Chondrocyte (in vitro differentiated cells): ENCODE results near the gene PRKAG2. TPM values are rescaled to one million over a fixed set of nuclear protein-coding genes. Genes with fewer than 3 reads are reported as not detected.

ENCODE experiments used
- DNase-seq: peaks from one replicate; pipeline ENCODE4 v3.0.0; 2021; ENCODE audit warnings: mixed read lengths, low spot score
- H3K27ac Mint-ChIP-seq: one replicate; pipeline ENCODE4 v1.8.0; 2021; ENCODE audit warnings: mild to moderate bottlenecking, moderate library complexity, mixed read lengths; ENCODE audit not compliant: unreplicated experiment
- H3K27me3 Mint-ChIP-seq: 2 replicates; pipeline ENCODE4 v1.8.0; 2021; ENCODE audit warnings: low read depth, mixed read lengths
- H3K36me3 Mint-ChIP-seq: 2 replicates; pipeline ENCODE4 v1.8.0; 2021; ENCODE audit warnings: low read depth, mixed read lengths
- H3K4me1 Mint-ChIP-seq: 2 replicates; pipeline ENCODE4 v1.8.0; 2021; ENCODE audit warnings: low read depth, mild to moderate bottlenecking, mixed read lengths
- H3K4me3 Mint-ChIP-seq: one replicate; pipeline ENCODE4 v1.8.0; 2021; ENCODE audit warnings: mild to moderate bottlenecking, moderate library complexity, mixed read lengths; ENCODE audit not compliant: unreplicated experiment
- H3K9me3 Mint-ChIP-seq: 2 replicates; pipeline ENCODE4 v1.8.0; 2021; ENCODE audit warnings: low read depth, mixed read lengths
- total RNA-seq: library from RNA; stranded (reverse); gene quantifications from 3 replicates; pipeline ENCODE4 v1.2.1, GENCODE V29; 2021
- TF ChIP-seq, protein P1 (sequence below): fragments of 200-600 bp; sonication (generic); IDR thresholded peaks from 2 replicates; pipeline ENCODE4 v1.5.0; 2021; ENCODE audit warnings: antibody characterized with exemption, mild to moderate bottlenecking, moderate library complexity

The PRKAG2 gene
- total RNA-seq, 1 donor from 2014 or later, result 35.4 TPM

DNA sequence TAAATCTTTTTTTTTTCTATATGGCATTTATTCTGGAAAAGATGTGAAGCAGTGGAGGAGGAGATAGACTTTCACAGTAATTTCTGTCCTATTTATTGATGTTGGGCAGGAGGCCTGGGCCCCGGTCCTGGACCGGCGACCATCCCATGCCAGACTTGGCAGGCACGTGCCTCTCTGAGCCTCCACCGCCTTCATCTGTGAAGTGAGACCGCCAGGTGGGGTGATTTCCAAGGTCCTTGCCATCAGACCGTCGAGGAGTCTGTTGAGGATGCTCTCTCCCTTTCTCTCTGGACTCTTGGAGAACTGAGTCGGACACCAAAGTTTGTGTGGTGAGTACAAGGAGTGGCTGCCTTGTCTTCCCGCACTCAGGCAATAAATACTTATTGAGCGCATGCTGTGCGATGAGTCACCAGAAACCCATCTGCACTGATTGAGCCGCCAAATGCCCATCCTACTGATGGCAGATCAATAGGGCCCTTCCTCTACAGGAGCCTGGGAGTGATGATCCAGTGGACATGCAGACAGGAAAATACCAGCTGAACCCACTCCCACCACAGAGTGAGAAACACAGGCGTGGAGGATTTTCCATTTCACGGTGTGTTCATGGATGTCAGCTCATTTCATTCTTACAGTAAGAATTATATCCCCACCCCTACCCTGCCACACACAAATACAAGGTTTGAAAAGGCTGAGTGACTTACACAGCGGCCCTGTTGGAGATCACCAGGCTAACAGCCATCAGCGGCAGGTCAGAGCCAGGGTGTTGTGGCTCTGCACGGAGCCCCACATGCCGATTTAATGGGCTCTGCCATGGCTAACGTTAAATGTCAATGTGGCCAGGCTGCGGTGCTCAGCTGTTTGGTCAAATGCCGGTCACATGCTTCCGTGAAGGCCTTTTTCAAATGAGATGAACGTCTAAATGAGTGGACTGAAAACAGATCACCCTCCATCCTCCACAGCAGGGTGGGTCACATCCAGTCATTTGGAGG, 11.5 kb upstream of the PRKAG2 start:
- peaks cover 3% of the 10 kb centered on the region for H3K36me3 Mint-ChIP-seq
- H3K4me1 Mint-ChIP-seq, result peaks cover 2% of the 10 kb centered on the region
- no peak for DNase-seq
- no peak overlapping the region for H3K27ac Mint-ChIP-seq
- no peak overlapping the region for H3K4me3 Mint-ChIP-seq
- no peaks in the 10 kb centered on the region for H3K9me3 Mint-ChIP-seq
- H3K27me3 Mint-ChIP-seq, result peaks cover 86% of the 10 kb centered on the region
- TF ChIP-seq, protein P1, sequence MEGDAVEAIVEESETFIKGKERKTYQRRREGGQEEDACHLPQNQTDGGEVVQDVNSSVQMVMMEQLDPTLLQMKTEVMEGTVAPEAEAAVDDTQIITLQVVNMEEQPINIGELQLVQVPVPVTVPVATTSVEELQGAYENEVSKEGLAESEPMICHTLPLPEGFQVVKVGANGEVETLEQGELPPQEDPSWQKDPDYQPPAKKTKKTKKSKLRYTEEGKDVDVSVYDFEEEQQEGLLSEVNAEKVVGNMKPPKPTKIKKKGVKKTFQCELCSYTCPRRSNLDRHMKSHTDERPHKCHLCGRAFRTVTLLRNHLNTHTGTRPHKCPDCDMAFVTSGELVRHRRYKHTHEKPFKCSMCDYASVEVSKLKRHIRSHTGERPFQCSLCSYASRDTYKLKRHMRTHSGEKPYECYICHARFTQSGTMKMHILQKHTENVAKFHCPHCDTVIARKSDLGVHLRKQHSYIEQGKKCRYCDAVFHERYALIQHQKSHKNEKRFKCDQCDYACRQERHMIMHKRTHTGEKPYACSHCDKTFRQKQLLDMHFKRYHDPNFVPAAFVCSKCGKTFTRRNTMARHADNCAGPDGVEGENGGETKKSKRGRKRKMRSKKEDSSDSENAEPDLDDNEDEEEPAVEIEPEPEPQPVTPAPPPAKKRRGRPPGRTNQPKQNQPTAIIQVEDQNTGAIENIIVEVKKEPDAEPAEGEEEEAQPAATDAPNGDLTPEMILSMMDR, result no peak

DNA sequence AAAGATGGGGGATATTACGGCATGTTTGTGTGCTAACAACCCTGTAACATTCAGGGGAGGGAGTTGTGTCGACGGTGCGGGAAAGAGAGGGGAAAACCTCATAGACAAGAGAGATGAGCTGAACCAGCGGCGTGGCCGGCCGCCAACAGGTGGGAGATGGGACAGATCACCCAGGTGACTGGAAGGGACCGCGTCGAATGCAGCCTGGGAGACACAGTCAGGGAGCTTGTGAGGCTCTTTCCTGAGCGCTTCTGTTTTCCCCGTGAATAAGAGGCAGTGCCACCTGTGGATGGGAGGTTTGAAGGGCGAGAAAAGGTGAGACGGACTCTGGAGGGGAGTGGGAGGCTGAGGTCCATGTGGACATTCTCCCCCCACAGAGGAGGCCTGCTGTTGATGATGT, 9.9 kb upstream of the PRKAG2 start:
- TF ChIP-seq, protein P1, result no peak
- Mint-ChIP-seq H3K4me1 (peaks cover 2% of the 10 kb centered on the region), H3K27me3 (peaks cover 86% of the 10 kb centered on the region), H3K9me3 (no peaks in the 10 kb centered on the region), H3K4me3 (no peak overlapping the region), H3K36me3 (peaks cover 3% of the 10 kb centered on the region), H3K27ac (no peak overlapping the region)
- no peak for DNase-seq

DNA sequence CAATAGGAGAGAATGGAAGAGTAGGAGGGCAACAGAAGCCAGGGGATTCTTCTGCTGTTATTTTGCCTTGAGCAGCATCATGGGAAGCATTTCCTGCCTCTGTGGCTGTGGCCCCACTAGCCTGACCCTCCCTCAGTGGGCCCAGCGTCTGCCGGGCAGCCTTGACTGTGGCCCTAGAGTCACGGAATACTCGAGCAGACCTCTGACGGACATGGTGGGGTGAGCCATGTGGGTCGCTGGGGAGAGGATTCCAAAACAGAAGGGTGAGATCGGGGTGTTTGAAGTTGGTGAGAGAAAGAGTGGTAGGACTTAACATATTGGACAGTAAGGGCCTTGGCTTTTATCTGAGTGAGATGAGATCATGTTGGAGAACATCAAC, 8.3 kb upstream of the PRKAG2 start:
- Mint-ChIP-seq H3K27me3 (peaks cover 77% of the 10 kb centered on the region), H3K36me3 (peaks cover 3% of the 10 kb centered on the region)
- DNase-seq, result no peak

DNA sequence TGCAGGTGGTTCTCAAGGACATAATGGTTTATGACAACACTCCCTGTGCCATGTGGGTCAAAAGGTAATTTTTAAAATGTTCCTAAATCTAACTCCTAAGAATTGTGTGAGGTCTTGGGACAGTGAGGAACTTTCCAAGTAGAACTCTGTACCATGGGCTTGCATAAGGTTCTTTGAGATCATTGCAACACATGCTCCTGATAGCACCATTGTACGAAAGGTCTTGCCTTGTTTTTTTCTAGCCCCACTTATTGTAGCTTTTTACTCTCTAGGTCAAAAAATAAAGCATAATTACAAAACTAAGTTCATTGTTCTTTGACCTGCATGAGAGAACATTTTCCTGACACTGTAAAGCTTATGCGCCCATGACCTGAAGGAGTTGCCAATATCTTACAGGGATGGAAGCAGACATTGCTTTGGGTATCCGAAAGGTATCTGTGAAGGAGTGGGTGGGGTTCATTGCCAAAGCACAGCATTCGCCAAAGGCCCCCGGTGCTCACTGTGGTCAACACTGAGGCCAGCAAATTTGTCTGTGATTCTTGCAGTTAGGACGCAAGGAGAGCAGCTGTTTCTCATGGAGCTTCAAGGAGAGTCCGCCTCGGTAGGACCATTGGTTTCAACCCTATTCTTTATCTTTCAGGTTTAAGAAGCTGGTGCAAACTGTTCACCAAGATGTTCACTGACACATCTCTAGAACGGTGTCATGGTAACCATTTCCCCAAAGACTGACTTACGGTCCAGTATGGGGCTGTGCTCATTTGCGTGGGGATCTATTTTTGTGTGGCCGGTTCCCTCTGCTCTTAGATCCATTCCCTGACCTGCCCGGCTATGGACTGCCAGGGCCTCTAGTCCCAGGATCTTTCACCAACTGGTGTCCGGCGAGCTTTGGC, 7.6 kb upstream of the PRKAG2 start:
- Mint-ChIP-seq H3K27me3 (peaks cover 74% of the 10 kb centered on the region), H3K4me3 (no peak overlapping the region), H3K4me1 (no peaks in the 10 kb centered on the region), H3K36me3 (peaks cover 3% of the 10 kb centered on the region), H3K9me3 (no peaks in the 10 kb centered on the region), H3K27ac (no peak overlapping the region)
- TF ChIP-seq, protein P1, result no peak
- no peak for DNase-seq

More for the DNA sequence above, 8.3 kb upstream of the PRKAG2 start:
- Mint-ChIP-seq H3K4me1 (no peaks in the 10 kb centered on the region), H3K4me3 (no peak overlapping the region), H3K9me3 (no peaks in the 10 kb centered on the region), H3K27ac (no peak overlapping the region)
- TF ChIP-seq, protein P1, result no peak

DNA sequence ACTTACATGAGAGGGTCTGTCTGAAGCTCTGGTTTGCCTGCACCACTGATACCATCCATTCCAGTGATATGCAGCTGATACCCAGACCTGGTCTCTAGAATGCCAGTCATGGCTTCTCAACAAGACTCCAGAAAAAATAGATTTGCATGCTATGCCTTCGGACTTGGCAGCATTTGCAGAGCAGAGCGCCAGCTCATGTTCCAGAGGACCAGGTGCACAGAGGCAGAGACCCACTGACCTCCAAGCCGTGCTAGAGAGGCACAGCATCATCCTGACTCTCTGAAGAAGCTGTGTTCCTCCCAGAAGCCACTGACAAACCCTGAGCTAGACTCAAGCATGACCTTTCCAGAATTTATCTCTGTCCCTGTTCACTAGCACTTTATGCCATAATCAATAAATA, 6.9 kb upstream of the PRKAG2 start:
- H3K36me3 Mint-ChIP-seq, result peaks cover 3% of the 10 kb centered on the region
- no peaks in the 10 kb centered on the region for H3K9me3 Mint-ChIP-seq
- H3K27ac Mint-ChIP-seq, result no peak overlapping the region
- H3K4me3 Mint-ChIP-seq, result no peak overlapping the region
- DNase-seq, result no peak
- H3K4me1 Mint-ChIP-seq, result no peaks in the 10 kb centered on the region
- TF ChIP-seq, protein P1, result no peak
- H3K27me3 Mint-ChIP-seq, result peaks cover 72% of the 10 kb centered on the region
